GM13976 (cell line): Measurements from ENCODE around the gene RTKN.

Source experiments
- DNase-seq: peaks from one replicate; pipeline ENCODE4 v3.0.0; 2012; ENCODE audit warnings: low spot score
- CTCF ChIP-seq: IDR thresholded peaks from 2 replicates; pipeline ENCODE4 v1.5.1; 2012; ENCODE audit warnings: borderline replicate concordance, mild to moderate bottlenecking; ENCODE audit not compliant: insufficient read depth; ENCODE audit errors: extremely low read depth, missing control alignments, control extremely low read depth
- in situ Hi-C: fragments of 300-500 bp; cut with MboI; formaldehyde crosslinking; loops from one replicate; pipeline ENCODE4 v1.12.0; 2022; ENCODE audit warnings: low sequenced_read_pairs, mixed read lengths, inconsistent platforms; ENCODE audit not compliant: unreplicated experiment

Gene RTKN

GRCh38 chr2:74429487-74430451, 12.0 kb downstream of the RTKN start:
- DNase-seq: no peak
- in situ Hi-C loops: no loop called here

GRCh38 chr2:74428675-74429074, 13.1 kb downstream of the RTKN start:
- no peak for DNase-seq
- in situ Hi-C loops: no loop called here
- no peak for TF ChIP-seq CTCF

More at GRCh38 chr2:74429487-74430451, 12.0 kb downstream of the RTKN start:
- no peak for TF ChIP-seq CTCF

- in situ Hi-C loops: no loop called here
- DNase-seq: no peak
- no peak for TF ChIP-seq CTCF
Measured at GRCh38 chr2:74427551-74427950, 14.2 kb downstream of the RTKN start.

GRCh38 chr2:74426181-74426758, 15.5 kb downstream of the RTKN start:
- DNase-seq: no peak
- in situ Hi-C loops: no loop called here
- TF ChIP-seq CTCF: no peak

GRCh38 chr2:74425523-74425922, 16.2 kb downstream of the RTKN start:
- no peak for TF ChIP-seq CTCF
- in situ Hi-C loops: no loop called here
- no peak for DNase-seq

- no peak for TF ChIP-seq CTCF
- DNase-seq: no peak
- in situ Hi-C loops: no loop called here
Measured at GRCh38 chr2:74424995-74425406, 16.7 kb downstream of the RTKN start.
